HS-5 (cell line): Measurements from ENCODE around the gene VPS37C.
"Not testable (repeated sequence)": the region's sequence is repeated elsewhere in the genome, so short reads cannot be mapped to it uniquely, and the experiment has no call there.

ENCODE experiments used
- DNase-seq: peaks from one replicate; pipeline ENCODE4 v3.0.0-alpha.2; 2012; ENCODE audit warnings: low read depth

Gene VPS37C

GRCh38 chr11:61174949-61175348 lies 13.7 kb upstream of the VPS37C start:
- no peak for DNase-seq

DNA sequence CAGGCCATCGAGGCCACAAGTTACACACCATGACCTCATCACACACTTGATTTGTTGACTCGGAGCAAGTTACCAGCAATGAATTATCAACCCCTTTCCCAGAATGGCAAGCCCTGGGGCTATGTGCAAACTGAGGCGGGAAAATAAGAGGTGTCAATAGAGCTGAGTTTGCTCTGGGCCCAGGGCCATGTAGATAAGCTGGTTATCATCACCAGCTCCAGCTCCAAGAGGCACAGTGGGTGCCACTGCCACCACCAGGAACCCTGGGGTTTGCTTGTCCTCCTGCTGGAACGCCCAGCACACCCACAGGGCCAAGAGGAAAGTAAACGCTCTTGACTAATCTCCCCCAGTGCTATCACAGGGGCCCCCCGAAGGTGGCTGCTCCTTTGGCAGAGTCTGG lies 13.0 kb upstream of the VPS37C start:
- no peak for DNase-seq

- no peak for DNase-seq
Observed at GRCh38 chr11:61173456-61173855, 12.2 kb upstream of the VPS37C start.

GRCh38 chr11:61172888-61173287 lies 11.7 kb upstream of the VPS37C start:
- DNase-seq = no peak

GRCh38 chr11:61172356-61172755 lies 11.1 kb upstream of the VPS37C start:
- no peak for DNase-seq

GRCh38 chr11:61171907-61172306 lies 10.7 kb upstream of the VPS37C start:
- DNase-seq = no peak

DNA sequence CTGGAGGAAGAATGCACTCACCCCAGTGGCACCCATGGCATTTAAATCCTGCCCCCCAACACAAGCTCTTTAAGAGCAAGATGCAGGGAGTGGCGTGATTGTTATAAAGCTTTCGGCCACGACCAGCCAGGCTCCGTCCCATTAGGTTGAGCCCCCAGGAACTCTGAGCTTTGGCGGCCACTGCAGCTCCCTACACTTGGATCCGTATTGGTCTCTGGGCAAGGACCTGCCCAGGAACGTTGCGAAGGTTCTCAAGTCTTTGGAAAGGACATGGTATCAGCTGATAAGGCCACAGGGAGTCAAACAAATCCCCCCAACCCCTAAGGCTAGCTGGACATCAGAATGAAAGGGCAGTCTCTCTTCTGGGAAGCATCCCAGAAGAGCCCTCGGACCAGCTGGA lies 9.3 kb upstream of the VPS37C start:
- DNase-seq = no peak

DNA sequence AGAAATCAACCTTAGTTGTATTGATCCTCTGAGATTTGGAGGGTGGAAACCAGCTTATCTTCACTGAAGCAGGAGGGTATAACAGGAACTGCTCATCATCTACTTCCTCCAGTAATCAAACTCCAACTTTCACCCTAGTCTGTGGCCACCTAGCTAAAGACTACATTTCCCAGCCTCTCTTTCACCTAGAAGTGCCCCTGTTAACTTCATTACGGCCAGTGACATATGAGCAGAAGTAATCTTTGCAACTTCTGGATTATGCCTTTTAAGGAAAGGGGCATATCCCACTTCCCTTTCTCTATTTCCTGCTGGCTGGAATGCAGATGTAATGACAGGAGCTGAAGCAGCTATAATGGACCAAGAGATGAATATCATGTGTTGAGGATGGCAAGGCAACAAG lies 7.6 kb upstream of the VPS37C start:
- no peak for DNase-seq

DNA sequence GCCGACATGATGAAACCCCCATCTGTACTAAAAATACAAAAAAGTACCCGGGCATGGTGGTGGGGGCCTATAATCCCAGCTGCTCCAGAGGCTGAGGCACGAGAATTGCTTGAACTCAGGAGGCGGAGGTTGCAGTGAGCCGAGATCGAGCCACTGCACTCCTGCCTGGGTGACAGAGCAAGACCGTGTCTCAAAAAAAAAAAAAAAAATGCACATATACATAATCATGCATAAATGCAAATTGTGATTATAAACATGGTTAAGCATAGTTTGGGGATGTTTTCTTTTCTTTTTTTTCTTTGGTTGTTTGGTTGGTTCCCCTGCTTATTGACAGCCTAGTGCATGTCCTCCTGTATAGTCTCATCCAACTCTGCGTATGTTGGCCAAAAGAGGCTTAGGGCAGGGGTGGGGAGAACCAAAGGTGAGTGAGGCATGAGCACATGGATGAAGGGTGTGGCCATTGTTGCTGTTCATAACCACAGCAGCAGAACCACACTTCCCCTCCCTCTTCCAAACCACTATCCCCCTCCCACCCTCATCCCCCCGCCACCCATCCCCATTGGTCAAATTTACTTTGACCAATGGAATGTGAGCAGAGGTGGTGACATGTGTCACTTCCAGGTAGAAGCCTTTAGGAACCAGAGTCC lies 6.9 kb upstream of the VPS37C start:
- no peak for DNase-seq

GRCh38 chr11:61166331-61166730 lies 5.1 kb upstream of the VPS37C start:
- not testable (repeated sequence) for DNase-seq

DNA sequence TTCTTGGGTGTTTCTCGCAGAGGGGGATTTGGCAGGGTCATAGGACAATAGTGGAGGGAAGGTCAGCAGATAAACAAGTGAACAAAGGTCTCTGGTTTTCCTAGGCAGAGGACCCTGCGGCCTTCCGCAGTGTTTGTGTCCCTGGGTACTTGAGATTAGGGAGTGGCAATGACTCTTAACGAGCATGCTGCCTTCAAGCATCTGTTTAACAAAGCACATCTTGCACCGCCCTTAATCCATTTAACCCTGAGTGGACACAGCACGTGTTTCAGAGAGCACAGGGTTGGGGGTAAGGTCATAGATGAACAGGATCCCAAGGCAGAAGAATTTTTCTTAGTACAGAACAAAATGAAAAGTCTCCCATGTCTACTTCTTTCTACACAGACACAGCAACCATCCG lies 4.6 kb upstream of the VPS37C start:
- not testable (repeated sequence) for DNase-seq

GRCh38 chr11:61164606-61165424 lies 3.6 kb upstream of the VPS37C start:
- no peak for DNase-seq

DNA sequence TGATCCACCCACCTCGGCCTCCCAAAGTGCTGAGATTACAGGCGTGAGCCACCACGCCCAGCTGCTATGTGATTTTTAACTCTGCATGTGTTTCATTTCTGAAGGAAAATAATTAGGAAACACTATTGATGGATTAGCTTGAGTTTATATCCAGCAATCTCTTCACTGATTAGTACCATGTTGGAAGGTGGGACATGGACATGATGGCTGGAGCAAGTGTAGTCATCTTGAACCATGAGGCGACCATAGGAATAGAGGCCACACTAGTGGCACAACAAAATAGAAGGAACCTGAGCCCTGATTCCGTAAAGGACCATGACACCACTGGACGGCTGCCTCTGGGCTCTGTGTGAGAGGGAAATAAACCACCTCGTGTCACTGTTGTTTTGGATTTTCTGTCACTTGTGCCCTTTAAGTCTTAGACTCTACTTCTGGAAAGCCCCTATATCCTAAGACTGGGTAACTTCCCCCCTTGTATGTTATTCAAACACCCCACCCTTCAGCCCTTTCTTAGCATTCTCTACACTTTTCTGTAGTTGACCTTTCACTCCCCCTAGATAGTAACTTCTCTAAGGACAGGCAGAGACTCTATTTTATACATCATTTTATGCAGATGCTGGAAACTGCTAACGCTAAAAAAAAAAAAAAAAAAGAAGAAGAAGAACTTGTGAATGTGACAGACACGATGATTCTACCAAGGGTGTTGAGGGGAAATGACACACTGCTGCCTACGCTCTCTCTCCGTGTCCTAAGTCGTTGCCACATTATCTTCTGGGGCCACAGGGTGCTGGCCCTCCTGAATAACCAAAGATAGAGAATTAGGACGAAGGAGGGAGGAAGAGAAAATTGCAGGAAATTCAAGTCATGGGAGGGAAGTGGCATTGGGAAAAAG lies 2.7 kb upstream of the VPS37C start:
- no peak for DNase-seq

GRCh38 chr11:61163021-61163420 lies 1.8 kb upstream of the VPS37C start:
- no peak for DNase-seq

- no peak for DNase-seq
Observed at GRCh38 chr11:61162092-61162941, 1.1 kb upstream of the VPS37C start.

GRCh38 chr11:61160487-61161189 lies 588 bp downstream of the VPS37C start:
- no peak for DNase-seq

- DNase-seq = no peak
Observed at GRCh38 chr11:61158691-61159381, 2.4 kb downstream of the VPS37C start.

DNA sequence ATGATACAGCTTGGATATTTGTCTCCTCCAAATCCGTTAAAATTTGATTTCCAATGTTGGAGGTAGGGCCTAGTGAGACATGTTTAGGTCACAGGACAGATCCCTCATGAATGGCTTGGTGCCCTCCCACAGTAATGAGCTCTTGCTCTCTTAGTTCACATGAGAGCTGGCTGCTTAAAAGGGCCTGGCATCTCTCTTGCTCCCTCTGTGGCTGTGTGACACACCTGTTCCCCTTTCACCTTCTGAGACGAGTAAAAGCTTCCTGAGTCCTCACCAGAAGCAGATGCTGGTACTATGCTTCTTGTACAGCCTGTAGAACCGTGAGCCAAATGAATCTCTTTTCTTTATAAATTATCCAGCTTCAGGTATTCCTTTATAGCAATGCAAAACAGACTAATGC lies 3.5 kb downstream of the VPS37C start:
- DNase-seq = no peak

GRCh38 chr11:61155741-61156140 lies 5.5 kb downstream of the VPS37C start:
- no peak for DNase-seq

GRCh38 chr11:61155312-61155711 lies 5.9 kb downstream of the VPS37C start:
- DNase-seq = no peak

GRCh38 chr11:61154528-61154927 lies 6.7 kb downstream of the VPS37C start:
- no peak for DNase-seq
